Measurements from ENCODE around the gene GABRR2.
"Not testable (repeated sequence)": the region's sequence is repeated elsewhere in the genome, so short reads cannot be mapped to it uniquely, and the experiment has no call there.

GABRR2 gene

DNA sequence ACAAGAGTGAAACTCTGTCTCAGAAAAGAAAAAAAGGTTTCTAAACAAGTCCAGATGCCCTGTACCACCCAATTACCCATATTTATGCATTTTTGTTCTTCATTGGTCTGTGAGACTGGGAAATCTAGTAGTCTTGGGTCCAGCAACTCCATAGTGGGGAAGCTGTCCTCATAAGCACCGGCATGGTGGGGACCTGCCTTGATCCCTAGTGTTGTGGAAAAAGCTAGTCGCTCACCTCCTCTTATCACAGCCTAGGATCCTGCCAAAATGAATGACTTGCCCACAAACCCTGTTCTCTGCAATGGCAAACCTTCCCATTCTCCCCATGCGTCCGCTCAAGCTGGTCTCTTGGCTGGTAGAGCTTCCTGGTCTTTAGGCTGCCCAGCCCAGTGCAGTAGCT lies 59.7 kb downstream of the GABRR2 start:
- no peak for FAIRE-seq

DNA sequence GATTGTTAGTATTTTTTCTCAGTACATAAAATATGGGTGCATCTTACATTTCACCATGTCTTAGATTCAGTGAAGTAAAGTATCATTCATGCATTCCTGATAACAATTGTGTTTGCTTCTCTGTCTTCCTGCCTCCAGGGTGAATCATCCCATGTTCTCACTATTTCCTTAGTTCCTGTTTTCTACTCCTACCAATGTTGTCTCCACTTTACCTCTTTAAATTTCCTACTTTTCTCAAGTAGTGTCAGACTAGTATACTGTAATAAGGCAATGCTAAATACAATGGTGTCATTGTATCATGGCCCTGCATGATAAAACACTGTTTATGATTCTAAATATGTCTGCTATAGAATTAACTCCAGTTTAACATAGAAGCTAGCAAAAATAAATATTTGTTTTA lies 60.5 kb downstream of the GABRR2 start:
- FAIRE-seq, result no peak

DNA sequence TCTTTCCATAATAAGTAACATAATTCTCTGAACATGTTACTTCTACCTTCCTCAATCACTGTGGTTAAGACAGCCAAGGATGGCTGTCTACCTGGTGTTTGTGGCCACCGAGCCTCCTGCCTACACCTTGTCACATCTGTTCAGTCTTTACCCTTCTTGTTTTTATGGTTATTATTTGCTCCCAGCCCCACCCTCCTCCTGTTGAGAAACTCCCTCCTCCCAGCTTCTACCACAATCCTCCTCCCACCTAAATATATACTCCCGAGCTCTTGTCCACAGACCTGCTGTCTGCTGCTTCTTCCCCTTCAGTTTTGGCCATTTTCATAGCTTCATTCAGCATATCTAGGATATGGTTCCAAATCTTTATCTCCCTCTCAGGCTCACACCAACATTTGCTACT lies 62.2 kb downstream of the GABRR2 start:
- no peak for FAIRE-seq

DNA sequence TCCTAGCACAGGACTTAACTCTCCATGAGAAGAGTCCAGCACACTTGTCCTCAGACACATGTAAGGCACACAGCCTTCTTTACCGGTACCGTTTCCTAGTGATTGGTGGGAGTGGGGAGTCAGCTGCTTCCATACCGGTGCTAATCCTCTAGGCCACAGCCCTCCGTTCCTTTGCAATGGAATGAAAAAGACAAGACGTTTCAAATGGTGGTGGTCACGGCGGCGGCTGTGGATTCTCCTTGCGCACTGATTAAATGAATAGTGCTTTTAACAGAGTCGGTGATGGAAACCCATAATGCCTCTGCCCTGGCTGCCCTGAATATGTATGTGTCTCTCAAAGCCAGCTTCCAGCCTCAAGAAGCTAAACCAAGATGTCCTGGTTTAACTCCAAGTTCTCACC lies 63.1 kb downstream of the GABRR2 start:
- FAIRE-seq, result no peak

DNA sequence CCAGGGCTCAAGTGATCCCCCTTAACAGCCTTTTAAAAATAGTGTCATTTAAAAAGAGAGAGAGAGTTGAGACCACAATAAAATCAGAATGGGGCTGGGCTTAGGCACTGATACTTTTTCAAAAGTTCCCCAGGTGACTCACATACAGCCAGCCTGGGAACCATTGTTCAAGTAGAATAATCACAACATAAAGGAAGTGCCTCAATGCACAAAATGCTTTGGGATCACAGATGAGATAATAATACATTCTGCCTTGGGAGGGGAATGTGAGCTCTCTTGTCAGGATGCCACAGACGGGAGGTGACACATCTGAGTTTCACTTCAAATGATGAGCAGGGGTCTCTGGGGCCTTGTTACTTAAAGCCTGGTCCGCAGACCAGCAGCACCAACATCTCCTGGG lies 63.9 kb downstream of the GABRR2 start:
- no peak for FAIRE-seq

DNA sequence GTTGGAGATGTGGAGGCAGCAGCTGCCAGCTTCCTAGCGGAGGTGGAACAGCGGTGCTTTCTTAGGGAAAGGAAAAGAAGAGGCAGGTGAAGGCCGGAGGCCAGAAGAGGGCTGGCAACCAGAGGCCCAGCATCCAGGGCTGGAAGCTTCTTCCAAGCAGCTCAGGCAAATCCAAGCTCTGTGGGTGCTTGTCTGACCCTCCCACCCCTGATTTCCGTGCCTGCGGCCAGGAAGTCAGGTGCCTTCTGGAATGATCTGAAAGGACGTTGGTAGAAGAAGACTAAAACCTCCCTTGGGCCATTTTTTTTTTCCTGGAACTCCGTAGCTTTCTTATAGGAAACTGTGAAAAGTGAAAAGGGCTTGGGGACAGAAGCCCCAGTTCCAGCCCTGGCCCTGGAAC lies 64.9 kb downstream of the GABRR2 start:
- FAIRE-seq, result no peak

DNA sequence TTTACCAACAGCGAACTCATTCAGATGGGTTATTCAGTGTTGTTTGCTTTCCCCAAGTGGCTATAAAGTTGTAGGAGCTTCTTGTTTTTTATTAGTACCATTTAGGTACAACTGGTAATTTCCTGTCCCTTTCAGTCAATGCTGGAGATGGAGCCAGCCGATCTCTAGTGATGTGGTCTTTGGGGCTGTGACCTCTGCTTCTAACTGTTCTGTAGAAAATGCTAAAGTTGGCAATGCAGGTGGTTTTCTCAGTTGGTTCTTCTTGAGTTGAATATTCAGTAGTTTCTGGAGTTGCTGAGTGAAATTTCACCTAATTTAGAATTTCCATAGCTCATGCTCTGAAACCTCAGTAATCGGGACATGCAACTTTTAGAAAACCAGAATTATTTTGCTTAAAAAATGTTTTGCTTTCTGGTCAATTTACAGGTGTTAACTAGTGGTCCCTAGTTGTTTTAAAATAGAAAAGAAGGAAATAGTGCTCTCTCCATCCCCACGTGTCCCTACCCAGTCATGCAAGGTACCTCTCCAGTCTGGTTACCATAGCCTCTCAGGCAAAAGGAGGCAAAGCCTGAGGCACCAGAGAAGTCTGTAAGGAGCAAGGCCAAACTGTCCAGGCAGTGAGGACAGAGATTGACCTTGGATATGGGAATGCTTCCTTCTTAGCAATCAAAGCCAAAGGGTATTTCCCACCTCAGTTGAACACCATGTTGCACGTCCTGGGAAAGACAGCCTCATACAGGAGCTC lies 70.7 kb downstream of the GABRR2 start:
- FAIRE-seq, result no peak

DNA sequence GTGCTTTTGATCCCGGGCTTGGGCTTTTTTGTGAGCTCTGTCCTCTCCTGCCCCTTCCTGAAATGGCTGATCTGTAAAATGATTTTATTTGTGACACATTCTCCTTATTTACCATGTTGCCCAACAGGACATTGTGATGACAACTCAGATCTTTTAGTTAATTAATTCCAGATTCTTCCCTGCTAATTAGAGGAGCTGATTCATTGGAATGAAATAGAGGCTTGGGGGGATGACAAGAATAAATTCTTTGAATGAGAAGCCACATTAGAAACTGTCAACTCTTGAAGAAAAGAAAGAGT lies 71.8 kb downstream of the GABRR2 start:
- FAIRE-seq, result peak; percentile 39

DNA sequence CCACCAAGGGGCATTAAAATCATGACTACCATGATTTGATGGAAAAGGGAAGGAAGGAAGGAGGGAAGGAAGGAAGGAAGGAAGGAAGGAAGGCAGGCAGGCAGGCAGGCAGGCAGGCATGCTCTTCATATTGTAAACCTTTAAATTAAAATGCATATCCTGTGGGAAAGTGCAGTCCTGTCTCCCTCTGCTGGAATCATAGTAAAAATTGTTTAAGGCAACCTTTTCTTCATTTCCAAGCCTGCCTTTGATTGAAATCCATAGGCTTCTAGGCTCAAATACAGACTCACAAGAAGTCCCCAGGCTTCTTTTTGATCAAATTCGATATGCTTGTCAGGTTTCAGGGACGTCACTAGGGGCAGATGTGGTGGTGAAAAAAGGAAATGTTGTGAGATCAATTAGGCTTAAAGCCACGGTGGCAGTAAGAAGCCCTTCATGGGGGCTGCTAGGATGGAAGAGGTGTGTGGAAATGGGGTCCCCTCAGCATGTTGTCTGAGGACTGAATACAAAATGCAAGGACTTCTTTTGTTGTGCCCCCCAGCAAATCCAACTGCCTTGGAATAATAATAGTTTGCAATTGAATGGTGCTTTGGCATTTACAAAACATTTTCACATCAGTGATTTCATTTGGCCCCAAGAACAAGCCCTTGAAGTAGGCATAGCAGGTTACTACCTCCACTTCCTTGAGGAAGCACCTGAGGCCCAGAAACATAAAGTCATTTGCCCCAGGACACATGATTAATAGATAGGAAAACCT lies 72.3 kb downstream of the GABRR2 start:
- no peak for FAIRE-seq

DNA sequence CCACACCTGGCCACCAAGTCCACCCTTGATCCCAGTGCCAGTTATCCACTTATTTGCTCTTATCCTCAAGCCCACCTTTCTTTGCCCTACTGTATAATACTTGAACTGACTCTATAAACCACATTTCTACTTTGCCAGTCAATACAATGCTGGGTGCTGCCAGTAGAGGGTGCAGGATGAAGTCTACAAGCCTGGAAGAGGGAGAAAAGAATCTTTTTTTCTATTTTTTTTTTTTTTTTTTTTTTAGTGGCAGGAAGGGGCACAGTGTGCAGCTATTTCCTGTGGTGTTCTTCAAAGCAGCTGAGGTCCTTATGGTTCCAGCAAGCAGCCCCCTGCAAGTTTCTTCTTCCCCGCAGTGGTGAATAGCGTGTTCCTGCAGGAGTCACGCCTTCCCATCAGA lies 75.8 kb downstream of the GABRR2 start:
- FAIRE-seq, result no peak

DNA sequence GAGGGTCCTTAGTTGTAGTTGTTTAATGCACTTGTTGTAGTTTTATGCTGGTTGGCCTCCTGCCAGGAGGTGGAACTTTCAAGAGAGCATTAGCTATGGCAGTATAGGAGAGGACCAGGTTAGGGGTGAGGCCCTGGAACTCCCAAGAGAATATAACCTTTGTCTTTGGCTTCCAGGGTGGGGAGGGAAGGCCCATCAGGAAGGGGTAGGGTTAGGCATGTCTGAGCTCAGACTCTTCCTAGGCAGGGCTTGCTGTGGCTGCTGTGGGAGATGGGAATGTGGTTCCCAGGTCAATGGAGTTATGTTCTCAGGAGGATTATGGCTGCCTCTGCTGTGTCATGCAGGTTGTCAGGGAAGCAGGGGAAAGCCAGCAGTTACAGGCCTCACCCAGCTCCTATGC lies 77.9 kb downstream of the GABRR2 start:
- FAIRE-seq, result no peak

DNA sequence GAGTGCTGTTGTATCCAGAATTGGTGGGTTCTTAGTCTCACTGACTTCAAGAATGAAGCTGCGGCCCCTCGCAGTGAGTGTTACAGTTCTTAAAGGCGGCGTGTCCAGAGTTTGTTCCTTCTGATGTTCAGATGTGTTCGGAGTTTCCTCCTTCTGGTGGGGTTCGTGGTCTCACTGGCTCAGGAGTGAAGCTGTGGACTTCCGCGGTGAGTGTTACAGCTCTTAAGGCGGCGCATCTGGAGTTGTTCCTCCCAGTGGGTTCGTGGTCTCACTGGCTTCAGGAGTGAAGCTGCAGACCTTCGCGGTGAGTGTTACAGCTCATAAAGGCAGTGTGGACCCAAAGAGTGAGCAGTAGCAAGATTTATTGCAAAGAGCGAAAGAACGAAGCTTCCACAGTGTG lies 81.5 kb downstream of the GABRR2 start:
- not testable (repeated sequence) for FAIRE-seq

DNA sequence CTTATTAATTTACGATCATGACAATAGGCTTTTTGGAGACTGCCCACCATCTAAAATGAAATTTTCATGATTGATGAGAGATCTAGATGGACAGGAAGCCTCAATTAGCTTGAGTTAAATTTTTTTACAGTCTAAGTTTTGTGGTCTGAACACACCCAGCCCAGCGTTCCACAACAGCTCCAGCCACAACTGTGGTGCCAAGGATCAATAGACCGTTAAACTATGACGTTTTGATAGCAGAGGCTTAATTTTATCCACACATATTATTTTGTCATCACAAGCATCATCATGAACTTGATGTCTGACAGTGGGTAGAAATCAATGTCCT lies 92.4 kb downstream of the GABRR2 start:
- no peak for FAIRE-seq

DNA sequence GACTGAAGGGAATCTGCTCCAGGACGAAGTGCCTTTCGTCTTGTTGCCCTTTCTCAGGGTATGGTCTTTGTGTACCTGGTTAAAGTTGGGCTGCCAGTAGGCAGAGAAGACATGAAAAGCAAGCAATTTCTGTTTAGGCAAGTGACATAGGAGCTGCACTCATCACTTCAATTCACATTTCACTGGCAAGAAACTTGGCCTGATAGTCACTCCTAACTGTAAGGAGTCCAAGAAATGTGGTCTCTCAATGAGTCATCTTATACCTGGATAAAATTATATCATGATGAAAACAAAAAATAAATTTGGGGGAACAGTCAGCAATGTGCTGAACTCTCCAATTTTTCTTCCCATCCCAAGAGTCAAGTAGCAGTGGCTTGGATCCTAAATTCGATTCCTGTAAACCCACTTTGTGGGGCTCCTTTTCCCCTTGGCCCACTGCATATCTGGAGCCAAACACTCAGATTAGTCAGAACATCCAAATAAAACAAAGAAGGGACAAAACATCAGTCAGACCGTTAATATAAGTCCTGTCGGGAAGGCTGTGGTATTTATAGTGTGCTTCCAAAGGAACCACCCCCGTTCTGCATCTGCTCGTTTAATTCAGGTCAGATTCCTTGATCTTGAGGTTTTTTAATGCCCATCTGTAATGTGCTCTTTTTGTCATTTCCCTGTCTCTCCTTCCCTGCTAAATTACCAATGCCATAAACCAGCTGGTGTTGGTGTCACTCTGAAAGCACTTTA lies 93.0 kb downstream of the GABRR2 start:
- no peak for FAIRE-seq

DNA sequence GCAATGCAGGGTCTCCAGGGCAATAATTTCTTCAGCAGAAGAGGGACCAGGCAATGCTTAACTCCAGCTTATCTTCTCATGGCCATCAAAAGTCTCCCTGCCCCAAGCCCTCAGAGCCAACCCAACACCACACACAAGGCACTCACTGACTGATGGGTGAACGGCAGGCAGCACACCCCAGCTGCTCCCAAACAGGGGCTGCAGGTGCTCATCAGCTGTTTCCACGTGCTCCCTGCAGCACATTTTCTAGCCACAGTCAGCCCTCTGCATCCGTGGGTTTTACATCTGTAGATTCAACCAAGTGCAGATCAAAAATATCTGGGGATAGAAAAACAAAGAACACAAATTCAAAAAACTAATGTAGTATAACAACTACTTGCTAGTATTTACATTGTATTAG lies 94.0 kb downstream of the GABRR2 start:
- no peak for FAIRE-seq

DNA sequence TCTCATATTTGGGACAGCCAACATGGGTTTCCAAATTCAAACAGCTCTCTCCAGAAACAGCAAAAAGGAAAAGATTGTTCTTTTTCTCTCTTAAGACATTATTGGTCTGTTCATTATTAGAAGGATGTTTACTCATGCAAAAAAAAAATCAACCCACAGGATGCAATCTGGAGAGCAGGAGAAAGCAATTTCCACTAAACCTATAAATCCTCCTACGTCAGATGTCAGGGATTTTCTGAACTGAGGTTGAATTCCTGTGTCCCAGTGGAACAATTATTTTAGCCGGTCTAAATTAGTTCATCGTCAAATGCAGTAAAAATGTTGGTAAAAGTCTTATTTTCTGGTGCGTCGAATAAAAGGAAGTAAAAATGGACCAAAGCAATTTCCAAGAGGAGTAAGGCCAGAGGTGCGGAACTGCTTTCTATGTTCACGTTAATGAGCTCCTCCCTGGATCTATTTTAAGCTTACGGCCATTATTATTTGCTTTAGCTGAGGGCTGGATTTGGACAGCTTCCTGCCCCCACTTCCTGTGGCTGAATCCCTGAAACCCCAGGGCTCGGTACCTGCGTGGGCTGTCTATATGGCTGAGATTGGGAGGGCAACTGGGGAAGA lies 97.7 kb downstream of the GABRR2 start, which contains the start of gene GABRR1:
TSS of gene GABRR1 (minus strand) at position 60 of the 612 bp plus-strand sequence. CDS start at position 24, 36 bp downstream.
- no peak for FAIRE-seq

DNA sequence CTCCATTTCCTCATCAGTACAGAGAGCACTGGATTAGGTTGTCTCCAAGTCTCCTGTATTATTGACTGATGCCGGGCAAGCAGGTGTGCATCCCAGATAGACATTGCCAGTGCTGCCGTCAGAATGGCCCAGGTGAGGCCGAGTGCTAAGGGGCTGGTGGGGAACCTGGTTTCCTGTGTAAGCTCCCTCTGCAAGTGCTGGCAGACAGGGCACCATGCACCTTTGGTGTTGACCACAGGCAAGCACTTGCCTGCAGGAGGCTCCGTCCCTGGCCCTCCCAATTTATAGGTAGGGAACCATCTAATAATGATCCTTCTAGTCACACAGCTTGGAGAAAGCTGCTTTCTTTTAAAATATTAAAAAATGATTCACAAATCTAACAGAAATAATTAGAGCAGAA lies 98.7 kb downstream of the GABRR2 start:
- FAIRE-seq, result no peak

DNA sequence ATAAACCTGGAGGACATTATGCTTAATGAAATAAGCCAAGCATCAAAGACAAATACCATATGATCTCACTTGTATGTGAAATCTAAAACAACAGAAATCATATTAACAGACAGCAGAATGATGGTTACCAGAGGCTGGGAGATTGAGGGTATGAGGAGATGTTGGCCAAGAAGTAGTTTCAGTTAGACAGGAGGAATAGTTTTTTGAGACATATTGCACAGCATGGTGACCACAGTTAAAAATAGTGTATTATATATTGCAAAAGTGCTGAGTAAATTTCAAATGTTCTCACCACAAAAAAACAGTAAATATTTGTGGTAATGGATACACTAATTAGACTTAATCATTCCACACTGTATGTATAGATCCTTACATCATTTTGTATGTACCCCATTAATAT lies 99.7 kb downstream of the GABRR2 start:
- no peak for FAIRE-seq

DNA sequence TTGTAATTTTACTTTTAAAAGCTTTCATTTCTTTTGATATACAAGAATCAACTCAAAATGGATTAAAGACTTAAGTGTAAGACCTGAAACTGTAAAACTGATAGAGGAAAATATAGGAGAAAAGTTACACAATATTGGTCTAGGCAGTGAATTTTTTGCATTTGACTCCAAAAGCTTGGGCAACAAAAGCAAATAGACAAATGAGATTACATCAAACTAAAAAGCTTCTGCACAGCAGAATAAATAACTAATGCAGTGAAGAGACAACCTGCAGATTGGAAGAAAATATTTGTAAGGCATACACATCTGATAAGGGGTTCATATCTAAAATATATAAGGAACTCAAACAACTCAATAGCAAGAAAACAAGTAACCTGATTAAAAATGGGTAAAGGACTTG lies 100.9 kb downstream of the GABRR2 start:
- no peak for FAIRE-seq

DNA sequence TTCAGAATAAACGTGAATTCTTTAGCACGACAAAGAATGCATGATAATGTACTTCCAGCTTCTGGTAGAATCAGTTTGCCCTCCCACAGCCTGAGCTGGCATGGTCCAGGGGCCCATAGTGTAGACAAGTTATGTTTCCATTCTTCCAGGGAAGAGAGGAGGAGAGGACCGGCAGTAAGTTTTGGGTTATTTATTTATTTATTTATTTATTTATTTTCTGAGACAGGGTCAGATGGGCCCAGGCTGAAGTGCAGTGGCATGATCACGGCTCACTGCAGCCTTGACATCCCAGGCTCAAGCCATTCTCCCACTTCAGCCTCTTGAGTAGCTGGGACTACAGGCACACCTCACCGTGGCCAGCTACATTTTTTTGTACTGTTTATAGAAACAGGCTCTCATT lies 102.6 kb downstream of the GABRR2 start:
- FAIRE-seq, result no peak

DNA sequence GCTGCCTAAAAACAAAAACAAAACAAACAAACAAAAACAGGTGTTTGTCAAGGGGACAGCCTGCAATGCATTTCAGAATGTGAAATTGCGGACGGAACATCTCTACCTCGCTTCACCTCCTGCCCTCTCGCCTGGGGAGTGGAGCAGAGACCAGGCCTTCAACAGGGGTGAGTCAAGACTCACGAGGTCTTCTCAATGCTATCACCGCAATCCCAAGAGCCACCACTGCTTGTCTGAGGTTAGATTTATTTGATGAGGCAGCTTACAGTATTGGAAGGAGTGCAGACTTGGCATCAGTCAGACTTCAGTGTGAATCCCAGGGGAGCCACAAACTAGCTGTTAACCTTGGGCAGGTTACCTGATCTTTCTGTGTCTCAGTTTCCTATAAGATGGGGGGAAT lies 105.6 kb downstream of the GABRR2 start:
- no peak for FAIRE-seq

DNA sequence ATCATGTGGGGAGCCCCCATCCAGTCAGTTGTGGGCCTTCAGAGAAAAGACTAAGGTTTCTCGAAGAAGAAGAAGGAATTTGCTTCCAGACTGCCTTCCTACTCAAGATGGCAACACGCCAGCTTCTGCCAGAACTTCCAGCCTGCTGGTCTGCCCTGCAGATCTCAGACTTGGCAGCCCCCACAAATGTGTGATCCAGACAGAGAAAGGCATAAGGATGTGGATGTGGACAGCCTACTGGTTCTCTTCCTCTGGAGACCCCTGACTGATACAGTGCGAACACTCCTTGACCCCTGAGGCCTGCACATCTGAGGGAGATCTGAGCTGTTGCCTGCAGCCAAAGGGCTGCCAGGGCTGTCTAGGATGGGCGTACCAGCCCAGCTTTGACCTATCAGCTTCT lies 106.5 kb downstream of the GABRR2 start:
- FAIRE-seq, result no peak
